SK-N-MC (cell line): ENCODE measurements around the gene ZPLD1.

Experiments
- EZH2 ChIP-seq: fragments of 200-600 bp; sonication (generic); IDR thresholded peaks from one replicate; pipeline ENCODE4 v1.6.1; 2017; ENCODE audit warnings: antibody characterized with exemption
- FOXP2 ChIP-seq: optimal IDR thresholded peaks from 2 replicates; pipeline ENCODE3; 2011; ENCODE audit warnings: mild to moderate bottlenecking, moderate library complexity; ENCODE audit not compliant: insufficient read depth; ENCODE audit errors: extremely low read length, control extremely low read depth
- POLR2AphosphoS5 ChIP-seq: IDR thresholded peaks from 2 replicates; pipeline ENCODE4 v1.6.1; 2012; ENCODE audit warnings: mild to moderate bottlenecking, low read depth, low read length, borderline replicate concordance

DNA sequence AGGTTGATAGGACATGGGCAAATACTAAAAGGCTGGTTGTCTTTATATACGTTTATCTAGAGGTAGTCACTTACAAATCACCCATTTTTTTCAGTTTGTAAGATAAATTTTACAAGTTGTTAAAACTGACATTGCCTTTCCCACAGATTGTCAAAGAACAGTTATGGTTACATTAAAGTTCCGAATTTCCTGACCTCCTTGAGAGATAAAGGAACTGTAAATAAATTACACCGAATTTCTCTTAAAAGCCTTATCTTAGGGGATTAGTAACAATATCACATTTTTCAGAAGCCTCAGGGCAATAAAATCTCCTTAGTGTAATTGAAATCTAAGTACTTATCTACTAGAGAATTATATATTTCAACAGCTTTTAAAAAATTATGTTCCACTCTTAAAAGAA, 49.5 kb downstream of the ZPLD1 start:
- no peak for TF ChIP-seq POLR2AphosphoS5
- TF ChIP-seq EZH2 = no peak
- no peak for TF ChIP-seq FOXP2
